Testis (tissue), 3 donors: ENCODE measurements around the gene LAMA5. TPM values are rescaled to one million over a fixed set of nuclear protein-coding genes. Genes with fewer than 3 reads are reported as not detected.

ENCODE experiments used
- DNase-seq: peaks from one replicate; pipeline ENCODE4 v3.0.0-alpha.2; 2019
- H3K27ac ChIP-seq, 2 donors: fragments of 200-600 bp; sonication (generic); one replicate each; pipeline ENCODE4 v1.5.1; 2019
- H3K27me3 ChIP-seq: fragments of 200-600 bp; sonication (generic); one replicate; pipeline ENCODE4 v1.5.1; 2019
- H3K36me3 ChIP-seq: fragments of 200-600 bp; sonication (generic); one replicate; pipeline ENCODE4 v1.5.1; 2017; ENCODE audit warnings: low read depth; ENCODE audit errors: missing control alignments
- H3K4me1 ChIP-seq: fragments of 200-600 bp; sonication (generic); one replicate; pipeline ENCODE4 v1.5.1; 2019
- H3K4me3 ChIP-seq, 2 donors: fragments of 200-600 bp; sonication (generic); one replicate each; pipeline ENCODE4 v1.5.1; 2017 to 2019
- H3K9me3 ChIP-seq: fragments of 200-600 bp; sonication (generic); one replicate; pipeline ENCODE4 v1.5.1; 2017
- CTCF ChIP-seq, 3 experiments: fragments of 450-650 bp in 2 of 3; fragments of 200-600 bp in 1 of 3; sonication (generic) in 1 of 3; IDR thresholded peaks; one replicate each; pipeline ENCODE4 v1.5.1; 2016 to 2019; ENCODE audit warnings: antibody characterized with exemption in 3 of 3, mild to moderate bottlenecking in 2 of 3, moderate library complexity in 1 of 3
- POLR2A ChIP-seq: fragments of 450-650 bp; IDR thresholded peaks from one replicate; pipeline ENCODE4 v1.6.1; 2017; ENCODE audit warnings: antibody characterized with exemption, mild to moderate bottlenecking, moderate library complexity
- WGBS, 2 donors: methylation state at CpG; one replicate each; pipeline ENCODE4 v1.1.5; 2018; 5-methylcytosine and 5-hydroxymethylcytosine counted together
- intact Hi-C: fragments of 100-400 bp; cut with DNase I; formaldehyde crosslinking; loops from one replicate; pipeline ENCODE4 v1.15.1; 2023; ENCODE audit warnings: low total_unique reads
- polyA plus RNA-seq: library from polyadenylated mRNA; stranded (reverse); fragments of 350-450 nt; fragmentation: Illumina TruSeq; extraction: RNeasy Lipid Tissue Mini Kit (QIAGEN cat#74804); gene quantifications from one replicate; pipeline ENCODE4 v1.2.3, GENCODE V29; 2014; ENCODE audit warnings: low read depth, low replicate concordance; ENCODE audit not compliant: insufficient read depth
- total RNA-seq, 2 donors: library from RNA; depleted of rRNA; stranded (reverse); fragments of >200 nt; gene quantifications; one replicate each; pipeline ENCODE4 v1.2.3, GENCODE V29; 2016

Gene LAMA5
- total and polyA plus RNA-seq, 3 donors from 2014 or later: 33.2 to 144 (median 121) TPM

GRCh38 chr20:62301773-62302340, 65.3 kb downstream of the LAMA5 start:
- peak overlapping the region; percentile 89 to 97 for H3K27ac ChIP-seq
- H3K4me1 ChIP-seq: peaks cover 46% of the 10 kb centered on the region
- H3K36me3 ChIP-seq: no peaks in the 10 kb centered on the region
- 4% methylated on average over 24 of the region's 24 CpGs for WGBS, 2 donors
- TF ChIP-seq CTCF (IDR thresholded peaks at IDR 0.05): peak; percentile 66 to 88 (median 81)
- TF ChIP-seq POLR2A: no peak
- no peaks in the 10 kb centered on the region for H3K27me3 ChIP-seq
- peak overlapping the region; percentile 71 to 95 for H3K4me3 ChIP-seq
- DNase-seq: peak; percentile 94
- H3K9me3 ChIP-seq: no peaks in the 10 kb centered on the region
- intact Hi-C loops: loop anchor here (5.0 kb wide), 1 partner anchor 80 kb away; no protein-coding TSS in a partner anchor

GRCh38 chr20:62301111-62301668, 65.9 kb downstream of the LAMA5 start:
- WGBS, 2 donors: 64 to 75% methylated on average over 11 of the region's 11 CpGs
- Histone ChIP-seq H3K4me3 (no peak overlapping the region), H3K27ac (no peak overlapping the region), H3K9me3 (no peaks in the 10 kb centered on the region), H3K4me1 (peaks cover 50% of the 10 kb centered on the region), H3K27me3 (no peaks in the 10 kb centered on the region), H3K36me3 (no peaks in the 10 kb centered on the region)
- no peak for DNase-seq
- intact Hi-C loops: loop anchor here (5.0 kb wide), 1 partner anchor 81 kb away; no protein-coding TSS in a partner anchor
- TF ChIP-seq POLR2A: no peak
- TF ChIP-seq CTCF (IDR thresholded peaks at IDR 0.05): no peak

- TF ChIP-seq CTCF (IDR thresholded peaks at IDR 0.05) (no peak), POLR2A (no peak)
- H3K4me3 ChIP-seq: no peak overlapping the region
- DNase-seq: no peak
- intact Hi-C loops: loop anchor here (5.0 kb wide), 1 partner anchor 82 kb away; no protein-coding TSS in a partner anchor
- no peaks in the 10 kb centered on the region for H3K9me3 ChIP-seq
- H3K36me3 ChIP-seq: no peaks in the 10 kb centered on the region
- no peaks in the 10 kb centered on the region for H3K27me3 ChIP-seq
- peaks cover 47% of the 10 kb centered on the region for H3K4me1 ChIP-seq
- no peak overlapping the region for H3K27ac ChIP-seq
- 71 to 89% methylated on average over 6 to 11 of the region's 11 CpGs for WGBS, 2 donors
Observed at GRCh38 chr20:62300319-62300718, 66.8 kb downstream of the LAMA5 start.

- no peaks in the 10 kb centered on the region for H3K27me3 ChIP-seq
- H3K4me3 ChIP-seq: no peak overlapping the region
- H3K36me3 ChIP-seq: no peaks in the 10 kb centered on the region
- no peak for DNase-seq
- 75 to 76% methylated on average over 12 of the region's 12 CpGs for WGBS, 2 donors
- intact Hi-C loops: loop anchor here (5.0 kb wide), 1 partner anchor 83 kb away; no protein-coding TSS in a partner anchor
- H3K9me3 ChIP-seq: no peaks in the 10 kb centered on the region
- TF ChIP-seq CTCF (IDR thresholded peaks at IDR 0.05) (no peak), POLR2A (no peak)
- no peak overlapping the region for H3K27ac ChIP-seq
- peaks cover 41% of the 10 kb centered on the region for H3K4me1 ChIP-seq
Observed at GRCh38 chr20:62299666-62300236, 67.4 kb downstream of the LAMA5 start.
